GM18867 (cell line): ENCODE results near the gene ITGAL.
A peak's percentile ranks its signal among the peaks of the same experiment; 100 is the strongest.
"Not testable (repeated sequence)": the region's sequence is repeated elsewhere in the genome, so short reads cannot be mapped to it uniquely, and the experiment has no call there.

Experiments used
- ATAC-seq: cut with Tn5 transposase; IDR thresholded peaks from one replicate; pipeline ENCODE4 v1.9.1; 2021; ENCODE audit warnings: mild to moderate bottlenecking, moderate library complexity; ENCODE audit not compliant: unreplicated experiment

ITGAL gene

GRCh38 chr16:30526137-30526822, 53.7 kb downstream of the ITGAL start, which contains the start of gene ZNF768:
Gene ZNF768 (minus strand): TSS chr16:30526566. CDS start chr16:30526413, 153 bp downstream.
- ATAC-seq = peak; percentile 25

GRCh38 chr16:30526823-30527634, 54.5 kb downstream of the ITGAL start:
- ATAC-seq = peak; percentile 81

DNA sequence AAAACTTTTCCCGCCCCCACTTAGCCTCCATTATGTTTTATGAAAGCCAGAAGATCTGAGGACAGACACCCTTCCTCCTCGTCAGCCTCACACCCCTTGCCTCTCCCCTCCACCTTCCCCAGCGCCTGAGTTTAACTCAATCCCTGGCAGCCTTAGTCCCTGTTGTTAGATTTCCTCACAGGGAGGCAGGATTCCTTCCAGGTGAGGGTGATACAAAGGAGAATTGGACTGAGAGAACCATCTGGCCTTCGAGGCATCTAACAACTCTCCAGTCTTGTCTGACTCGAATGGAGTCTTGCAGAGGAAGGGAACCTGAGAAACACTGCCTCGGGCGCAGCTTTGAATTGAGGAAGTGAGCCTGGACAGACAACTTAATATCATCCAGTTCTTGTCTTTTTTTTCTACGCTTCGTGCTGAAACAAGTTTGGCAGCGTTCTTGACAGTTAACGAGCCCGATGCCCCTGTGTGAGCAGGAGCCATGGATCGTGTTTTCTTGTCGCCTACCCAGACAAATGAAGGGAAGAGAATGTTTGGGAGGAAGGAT, 55.2 kb downstream of the ITGAL start:
- no peak for ATAC-seq

- ATAC-seq = no peak
Observed at GRCh38 chr16:30528799-30529457, 56.4 kb downstream of the ITGAL start.

GRCh38 chr16:30530163-30531037, 57.9 kb downstream of the ITGAL start:
- ATAC-seq = no peak

- ATAC-seq = no peak
Observed at GRCh38 chr16:30532285-30533145, 60.0 kb downstream of the ITGAL start.

DNA sequence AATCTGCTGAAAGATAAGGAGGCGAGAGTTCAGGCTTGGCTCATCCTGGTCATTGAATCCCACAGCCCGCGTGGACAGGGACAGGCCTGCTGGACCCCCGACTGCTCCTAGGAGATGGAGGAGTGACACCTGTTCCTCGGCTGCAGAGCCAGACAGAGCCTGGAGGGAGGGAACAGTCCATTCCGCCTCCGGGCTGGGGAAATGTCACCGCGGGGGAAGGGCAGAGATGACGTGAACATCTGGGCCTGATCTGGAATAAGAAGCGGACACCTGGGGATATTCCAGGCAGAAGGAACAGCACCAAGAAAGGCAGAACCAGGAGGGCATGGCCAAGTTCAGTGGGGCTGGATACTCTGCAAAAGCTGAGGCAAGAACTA, 60.6 kb downstream of the ITGAL start:
- ATAC-seq = no peak

- ATAC-seq = peak; percentile 23
Observed at GRCh38 chr16:30533748-30534367, 61.3 kb downstream of the ITGAL start.

DNA sequence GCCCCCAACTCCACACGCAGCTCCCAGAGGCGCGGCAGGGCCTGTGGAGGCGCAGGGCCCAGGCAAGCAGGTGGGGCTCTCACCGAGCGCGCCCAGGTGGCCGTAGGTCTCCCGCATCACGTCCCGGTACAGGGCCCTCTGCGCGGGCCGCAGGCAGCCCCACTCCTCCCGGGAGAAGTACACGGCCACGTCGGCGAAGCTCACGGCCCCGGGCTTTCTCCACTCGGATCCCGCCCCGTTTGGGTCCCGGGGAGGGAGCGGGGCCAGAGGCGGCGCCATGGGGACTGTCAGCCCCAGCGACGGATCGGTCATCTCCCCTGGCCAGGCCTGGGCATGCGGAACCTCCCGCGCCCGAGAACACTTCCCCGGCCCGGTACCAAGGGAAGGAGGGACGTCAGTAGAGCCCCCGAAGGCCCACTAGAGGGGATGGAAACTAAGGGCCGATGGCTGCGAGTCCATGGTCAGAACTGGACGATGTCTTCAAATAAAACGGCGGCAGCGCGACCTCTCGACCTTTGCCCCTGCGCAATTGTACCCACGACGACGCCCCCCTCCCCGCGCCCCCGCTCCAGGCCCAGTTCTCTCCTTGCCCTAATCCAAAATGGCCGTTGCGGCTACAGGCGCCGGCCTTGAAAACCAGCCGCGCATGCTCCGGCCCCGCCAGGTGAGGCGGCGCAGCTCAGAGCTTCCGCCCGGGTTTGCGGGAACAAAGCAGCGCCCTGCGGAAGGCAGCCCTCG, 62.0 kb downstream of the ITGAL start, which contains the start of gene ZNF747:
ZNF747 (minus strand) TSS at position 491 of the 738 bp plus-strand sequence; CDS start at position 312, 179 bp downstream.
- ATAC-seq = peak; percentile 70

- peak; percentile 3 for ATAC-seq
Observed at GRCh38 chr16:30535106-30535776, 62.7 kb downstream of the ITGAL start.

GRCh38 chr16:30535777-30536190, 63.2 kb downstream of the ITGAL start:
- no peak for ATAC-seq

DNA sequence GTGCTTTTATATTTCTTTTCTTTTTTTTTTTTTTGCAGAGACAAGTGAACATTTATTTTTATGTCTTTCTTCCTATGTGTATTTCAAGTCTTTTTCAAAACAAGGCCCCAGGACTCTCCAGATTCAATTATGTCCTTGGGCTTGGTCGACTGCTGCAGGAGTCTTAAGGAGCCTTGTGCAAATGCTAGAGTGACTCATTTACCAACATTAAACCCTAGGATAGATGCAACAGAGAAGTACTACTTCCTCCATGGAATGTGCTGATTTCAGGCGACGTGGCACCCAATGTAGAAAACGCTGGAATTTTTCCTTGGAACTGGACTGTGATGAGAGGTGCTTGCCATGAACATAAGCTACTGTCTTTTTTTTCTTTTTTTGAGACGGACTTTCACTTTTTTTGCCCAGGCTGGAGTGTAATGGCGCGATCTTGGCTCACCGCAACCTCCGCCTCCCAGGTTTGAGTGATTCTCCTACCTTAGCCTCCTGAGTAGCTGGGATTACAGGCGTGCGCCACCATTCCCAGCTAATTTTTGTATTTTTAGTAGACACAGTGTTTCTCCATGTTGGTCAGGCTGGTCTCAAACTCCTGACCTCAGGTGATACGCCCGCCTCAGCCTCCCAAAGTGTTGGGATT, 64.0 kb downstream of the ITGAL start:
- ATAC-seq = not testable (repeated sequence)

DNA sequence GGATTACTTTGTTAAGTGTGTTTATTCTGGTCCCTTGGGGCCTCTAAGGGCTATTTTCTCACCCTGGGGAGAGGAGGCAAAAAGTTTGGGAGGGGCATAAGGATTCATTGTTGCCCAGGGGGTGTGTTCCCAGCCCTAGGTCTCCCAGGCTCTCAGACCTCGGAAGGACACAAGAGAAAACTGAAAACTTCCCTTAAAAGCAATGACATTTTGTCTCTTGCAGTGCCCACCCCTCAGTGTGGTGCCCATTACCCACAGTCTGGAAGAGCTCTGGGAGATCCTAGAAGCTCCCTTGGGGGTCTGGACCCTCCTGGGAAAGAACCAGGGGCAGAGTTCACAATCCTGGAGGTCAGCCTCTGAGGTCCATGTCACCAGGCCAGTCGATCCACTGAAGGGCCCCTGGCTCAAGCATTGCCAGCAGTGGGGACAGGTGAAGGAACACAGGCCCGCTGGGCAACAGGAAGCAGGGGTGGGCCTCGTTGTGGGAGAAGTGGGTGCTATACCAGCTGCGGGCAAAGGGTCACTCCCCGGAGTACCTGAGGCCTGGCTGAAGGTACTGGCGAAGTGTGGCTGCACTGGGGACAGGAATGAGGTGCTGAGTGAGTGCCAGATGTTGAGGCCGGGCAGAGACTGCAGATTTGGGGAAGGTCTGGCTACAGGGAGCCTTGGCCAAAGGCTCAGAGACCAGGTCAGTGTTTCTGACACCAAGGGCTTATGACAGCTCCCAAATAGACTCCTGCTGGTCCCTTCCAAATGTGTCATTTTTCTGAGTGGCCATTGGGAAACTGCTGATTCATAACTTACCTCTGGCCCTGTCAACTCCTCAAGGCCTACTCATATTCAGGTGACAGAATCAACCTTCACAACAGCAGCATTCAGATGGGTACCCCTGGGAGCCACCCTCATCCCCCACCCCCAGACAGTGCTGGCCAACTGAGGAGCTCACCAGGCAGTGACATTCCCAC, 66.7 kb downstream of the ITGAL start:
- ATAC-seq = no peak

DNA sequence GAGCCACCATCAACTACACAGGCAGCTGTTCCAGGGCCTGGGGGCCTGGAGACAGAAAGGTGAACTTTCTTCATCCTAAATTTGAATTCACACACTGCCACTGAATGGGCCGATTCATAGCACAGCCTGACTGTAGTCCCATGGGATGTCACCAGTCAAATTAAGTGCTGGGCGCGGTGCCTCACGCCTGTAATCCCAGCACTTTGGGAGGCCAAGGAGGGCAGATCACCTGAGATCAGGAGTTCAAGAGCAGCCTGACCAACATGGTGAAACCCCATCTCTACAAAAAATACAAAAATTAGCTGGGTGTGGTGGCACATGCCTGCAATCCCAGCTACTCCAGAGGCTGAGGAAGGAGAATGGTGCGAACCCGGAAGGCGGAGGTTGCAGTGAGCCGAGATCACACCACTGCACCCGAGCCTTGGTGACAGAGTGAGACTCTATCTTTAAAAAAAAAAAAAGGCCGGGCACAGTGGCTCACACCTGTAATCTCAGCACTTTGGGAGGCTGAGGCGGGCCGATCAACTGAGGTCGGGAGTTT, 67.5 kb downstream of the ITGAL start:
- not testable (repeated sequence) for ATAC-seq

- ATAC-seq = not testable (repeated sequence)
Observed at GRCh38 chr16:30540916-30541464, 68.4 kb downstream of the ITGAL start.
